Epidermal melanocyte (primary cell): ENCODE data around the gene BET1L.
"Not testable (repeated sequence)": the region's sequence is repeated elsewhere in the genome, so short reads cannot be mapped to it uniquely, and the experiment has no call there.

Source experiments
- DNase-seq: peaks from one replicate; pipeline ENCODE4 v3.0.0; 2011; ENCODE audit warnings: low spot score; ENCODE audit not compliant: insufficient read length

Gene BET1L

DNA sequence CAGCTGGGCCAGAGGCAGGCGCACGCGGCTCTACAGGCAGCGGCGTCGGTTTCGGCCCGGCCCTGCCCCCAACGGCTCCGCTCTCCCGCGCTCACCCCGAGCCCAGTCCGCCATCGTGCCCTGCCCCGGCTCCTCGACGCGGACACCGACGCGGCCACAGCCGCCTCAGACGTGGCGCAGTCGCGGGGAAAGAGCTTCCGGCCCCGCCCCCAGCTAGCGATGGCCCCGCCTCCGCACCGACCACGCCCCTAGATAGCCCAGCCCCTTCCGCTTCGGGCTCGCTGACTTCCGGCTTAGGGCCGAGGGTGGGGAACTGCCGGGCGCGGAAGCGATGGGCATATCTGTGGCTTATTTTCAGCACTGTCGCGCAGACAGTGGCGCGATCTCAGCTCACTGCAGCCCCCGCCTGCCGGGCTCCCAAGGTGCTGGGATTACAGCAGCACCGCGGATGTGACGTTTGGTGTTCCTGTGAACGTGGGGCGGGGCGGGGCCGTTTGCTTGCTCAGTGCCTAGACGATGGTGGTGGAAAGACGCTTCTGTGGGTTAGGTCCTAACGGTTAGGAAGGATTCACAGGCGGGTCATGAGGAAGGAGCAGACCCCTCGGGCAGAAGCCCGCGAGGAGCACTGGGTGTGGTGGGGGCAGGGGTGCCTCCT, at the start of gene BET1L, which contains the start of gene RIC8A:
TSS of gene BET1L (minus strand) at position 192 of the 655 bp plus-strand sequence. CDS start at position 114, 78 bp downstream.
TSS of gene RIC8A (plus strand) at position 501 of the 655 bp plus-strand sequence. CDS start 1,147 bp downstream, outside the sequence.
- peak; percentile 98 for DNase-seq

- DNase-seq, result no peak
Observed at GRCh38 chr11:255816-256215, 48.6 kb upstream of the BET1L start.

- DNase-seq, result no peak
Observed at GRCh38 chr11:255176-255575, 48.0 kb upstream of the BET1L start.

GRCh38 chr11:253886-254270, 46.7 kb upstream of the BET1L start:
- DNase-seq, result no peak

DNA sequence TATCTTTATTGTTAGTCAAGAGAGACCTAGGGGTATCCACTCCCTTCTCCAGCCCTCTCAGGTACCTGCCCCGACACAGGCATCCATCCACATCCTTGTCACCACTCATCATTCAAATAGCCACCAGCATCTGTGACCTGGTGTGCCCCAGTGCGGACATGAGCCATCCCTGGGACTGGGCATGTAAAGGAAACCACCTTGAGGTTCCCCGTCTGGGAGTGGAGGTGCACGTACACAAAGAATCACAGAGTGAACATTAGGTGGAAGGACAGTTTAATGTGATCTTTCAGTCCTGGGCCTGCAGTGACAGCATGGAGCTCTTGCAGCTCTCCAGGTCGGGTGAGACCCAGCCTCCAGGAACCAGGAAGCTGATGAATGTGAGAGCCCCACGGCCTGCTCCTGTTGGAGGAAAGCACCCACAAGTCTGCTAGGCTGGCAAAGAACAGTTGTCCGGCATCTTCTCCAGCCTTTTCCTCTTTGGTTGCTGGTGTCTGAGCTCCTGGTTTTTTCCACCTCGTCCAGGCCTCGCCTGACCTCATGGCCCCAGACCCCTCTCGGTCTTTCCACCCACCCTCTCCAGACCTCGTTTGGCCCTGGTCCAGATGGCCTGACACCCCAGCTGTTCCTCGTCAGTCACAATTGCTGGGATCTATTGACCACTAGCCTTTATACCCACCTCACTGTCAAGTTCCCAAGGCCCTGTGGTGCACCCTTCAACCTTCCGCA, 46.1 kb upstream of the BET1L start:
- DNase-seq, result no peak

- no peak for DNase-seq
Observed at GRCh38 chr11:252666-253065, 45.5 kb upstream of the BET1L start.

- DNase-seq, result no peak
Observed at GRCh38 chr11:251550-251949, 44.4 kb upstream of the BET1L start.

DNA sequence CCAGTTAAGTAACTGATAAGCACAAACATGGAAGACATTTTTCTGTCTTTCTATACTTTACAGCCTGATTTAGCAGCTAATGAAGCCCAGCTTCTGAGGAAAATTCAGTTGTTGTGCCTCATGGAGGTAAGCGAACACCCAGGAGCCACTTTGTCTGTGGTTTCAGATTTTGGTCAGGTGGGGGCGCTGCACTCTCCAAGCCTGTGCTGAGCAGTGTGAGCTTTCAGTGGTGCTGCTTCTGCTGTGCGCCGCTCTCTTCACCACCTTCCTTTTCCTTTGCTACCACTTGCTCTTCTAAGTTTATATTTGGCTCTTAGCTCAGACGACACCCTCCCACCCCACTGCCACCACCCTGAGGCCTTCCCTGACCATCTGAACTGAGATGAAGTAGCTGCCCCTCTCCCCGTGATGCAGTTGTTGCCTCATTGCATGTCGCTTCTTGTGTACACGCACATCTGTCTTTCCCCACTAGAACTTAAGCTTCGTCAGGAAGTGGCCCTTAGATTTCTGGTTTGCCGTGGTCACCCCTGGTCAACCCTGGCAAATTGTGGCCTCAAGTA, 43.6 kb upstream of the BET1L start:
- DNase-seq, result no peak

- DNase-seq, result no peak
Observed at GRCh38 chr11:250274-250673, 43.1 kb upstream of the BET1L start.

DNA sequence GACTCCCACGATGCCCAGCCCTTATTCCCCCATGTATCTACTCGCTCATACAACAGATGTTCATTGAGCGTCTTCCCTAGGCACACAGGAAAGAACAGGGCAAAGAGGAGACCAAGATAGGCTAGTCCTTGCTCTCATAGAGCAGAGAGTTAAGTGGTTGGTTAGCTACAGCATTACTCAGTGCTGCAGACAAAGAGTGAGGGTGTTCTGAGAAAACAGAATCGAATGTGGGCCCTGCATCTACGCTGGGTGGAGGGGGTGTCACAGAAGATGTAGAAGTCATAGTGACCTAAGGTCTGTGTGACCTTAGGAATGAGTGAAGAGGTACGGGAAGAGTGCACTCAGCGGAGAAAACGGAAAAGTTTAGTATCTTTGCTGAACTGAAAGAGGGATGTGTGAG, 41.9 kb upstream of the BET1L start:
- DNase-seq, result no peak

DNA sequence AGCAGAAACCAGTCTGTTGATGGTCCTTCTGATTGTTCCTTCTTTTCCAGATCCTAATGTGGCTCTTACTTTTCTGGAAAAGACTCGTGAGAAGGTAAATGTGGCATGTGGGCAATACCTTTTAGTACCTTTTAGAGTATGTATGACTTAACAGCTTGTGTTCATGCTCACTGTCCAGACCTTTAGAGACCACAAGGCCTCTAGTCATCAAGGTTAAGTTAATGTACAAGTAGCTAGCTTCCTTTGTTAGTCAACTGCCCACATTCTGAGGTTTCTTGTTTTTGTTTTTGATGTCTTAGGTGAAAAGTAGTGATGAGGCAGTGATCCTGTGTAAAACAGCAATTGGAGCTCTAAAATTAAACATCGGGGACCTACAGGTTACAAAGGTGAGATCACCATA, 37.2 kb upstream of the BET1L start:
- no peak for DNase-seq

DNA sequence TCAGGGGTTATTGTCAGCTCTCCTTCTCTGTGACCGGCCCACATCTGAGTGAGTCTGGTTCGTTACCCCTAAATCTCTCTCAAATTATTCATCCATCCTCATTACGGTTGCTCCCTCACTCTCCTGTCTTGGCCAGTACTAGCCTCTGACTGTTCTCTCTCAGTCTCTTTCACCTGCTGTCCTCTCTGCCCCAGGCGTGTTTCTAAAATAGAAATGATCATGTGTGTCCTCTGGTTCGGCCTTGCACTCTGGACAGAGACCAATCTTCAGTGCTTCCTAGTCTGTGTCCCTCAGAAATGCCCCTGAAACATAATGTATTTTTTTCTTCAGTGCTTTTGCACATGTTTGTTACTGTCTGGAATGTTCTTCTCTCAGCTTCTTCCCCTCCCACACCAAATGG, 34.4 kb upstream of the BET1L start:
- no peak for DNase-seq

- DNase-seq, result no peak
Observed at GRCh38 chr11:240315-240714, 33.1 kb upstream of the BET1L start.

- DNase-seq, result not testable (repeated sequence)
Observed at GRCh38 chr11:238346-238745, 31.1 kb upstream of the BET1L start.

- DNase-seq, result peak; percentile 90
Observed at GRCh38 chr11:236774-237767, 29.9 kb upstream of the BET1L start, which contains the start of gene PSMD13. PSMD13 (plus strand) TSS chr11:236976; CDS start chr11:237050, 74 bp downstream.

DNA sequence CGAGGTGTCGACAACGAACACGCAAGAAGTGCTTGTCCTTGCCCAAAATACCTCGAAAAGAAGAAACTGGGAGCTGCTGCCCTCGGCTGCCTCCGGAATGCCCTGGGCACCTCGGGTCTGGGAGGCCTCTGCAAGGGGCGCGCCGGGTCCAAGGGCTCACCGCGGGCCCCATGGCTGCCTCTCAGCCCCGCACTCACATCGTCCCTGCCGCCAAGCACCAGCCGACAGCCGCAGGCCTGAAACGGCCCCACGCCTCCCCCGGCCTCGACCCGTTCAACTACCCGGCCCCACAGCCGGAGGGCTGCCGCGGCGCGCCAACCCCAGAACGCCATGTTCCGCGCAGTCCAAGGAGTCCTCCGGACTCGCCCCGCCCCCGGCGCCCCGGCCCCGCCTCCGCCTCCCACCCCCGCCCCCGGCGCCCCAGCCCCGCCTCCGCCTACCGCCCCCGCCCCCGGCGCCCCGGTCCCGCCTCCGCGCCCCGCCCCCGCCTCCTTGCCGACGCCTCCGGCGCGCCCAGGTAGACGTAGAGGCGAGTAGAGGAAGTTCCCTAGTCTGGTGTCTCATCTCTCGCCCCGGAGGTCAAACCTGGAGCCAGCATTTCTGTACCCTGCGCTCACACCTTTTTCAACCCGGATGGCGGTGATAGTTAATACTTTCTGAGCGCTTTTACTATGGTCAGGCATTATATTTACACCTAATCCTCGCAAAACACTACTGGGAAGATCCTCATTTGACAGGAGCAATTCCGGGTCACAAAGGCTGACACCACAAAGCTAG, 29.0 kb upstream of the BET1L start, which contains the start of gene SIRT3:
TSS of gene SIRT3 (minus strand) at position 346 of the 777 bp plus-strand sequence. CDS start at position 332, 14 bp downstream.
- peak; percentile 83 for DNase-seq

GRCh38 chr11:235609-235996, 28.4 kb upstream of the BET1L start:
- DNase-seq, result no peak

GRCh38 chr11:235180-235579, 28.0 kb upstream of the BET1L start:
- no peak for DNase-seq

DNA sequence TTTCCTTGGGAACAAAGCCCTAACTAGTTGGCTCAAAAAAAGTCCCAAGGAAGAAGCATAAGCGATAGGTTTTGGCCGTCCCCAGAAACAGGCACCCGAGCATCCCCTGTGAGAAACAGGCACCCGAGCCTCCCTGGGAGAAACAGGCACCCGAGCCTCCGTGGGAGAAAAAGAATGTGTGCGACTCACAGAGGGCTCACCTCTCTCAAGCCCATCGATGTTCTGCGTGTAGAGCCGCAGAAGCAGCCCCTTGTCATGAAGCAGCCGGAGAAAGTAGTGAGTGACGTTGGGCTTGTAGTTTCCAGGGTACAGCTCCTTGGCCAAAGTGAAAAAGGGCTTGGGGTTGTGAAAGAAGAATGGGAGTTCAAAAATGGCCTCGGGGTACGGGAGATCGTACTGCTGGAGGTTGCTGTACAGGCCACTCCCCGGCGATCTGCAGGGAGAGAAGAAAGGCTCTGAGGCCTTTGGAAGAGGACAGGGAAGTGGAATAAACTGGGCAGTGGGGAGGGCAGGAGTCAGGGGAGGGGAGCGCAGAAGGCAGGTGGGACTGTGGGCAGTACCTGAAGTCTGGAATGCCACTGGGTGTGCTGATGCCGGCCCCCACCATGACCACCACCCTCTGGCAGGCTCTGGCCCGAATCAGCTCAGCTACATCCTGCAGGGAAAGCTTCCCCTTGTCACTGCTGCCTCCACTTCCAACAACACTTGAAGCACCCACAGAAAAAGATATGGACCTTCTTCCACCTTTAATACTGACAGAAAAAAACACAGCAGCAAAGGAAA, 25.8 kb upstream of the BET1L start:
- DNase-seq, result no peak

DNA sequence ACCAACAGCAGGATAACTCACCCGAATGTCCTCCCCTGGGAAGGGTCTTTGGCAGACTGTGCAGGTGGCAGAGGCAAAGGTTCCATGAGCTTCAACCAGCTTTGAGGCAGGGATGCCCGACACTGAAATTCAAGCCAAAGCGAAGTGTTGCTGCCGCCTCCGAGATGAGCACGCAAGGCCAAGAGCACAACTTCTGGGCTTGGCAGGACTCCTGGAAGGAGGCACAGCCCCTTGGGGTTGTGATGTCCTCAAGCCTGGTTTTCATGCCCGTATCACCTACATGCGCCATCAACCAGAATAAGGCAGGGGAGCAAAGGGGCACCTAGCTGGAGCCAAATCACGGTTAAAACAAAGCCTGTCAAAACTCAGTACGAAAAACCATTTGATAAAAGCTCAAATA, 23.2 kb upstream of the BET1L start:
- DNase-seq, result no peak
